B cell (primary cell): Measurements from ENCODE around the gene WFDC5. TPM values are rescaled to one million over a fixed set of nuclear protein-coding genes. Genes with fewer than 3 reads are reported as not detected.
A peak's percentile ranks its signal among the peaks of the same experiment; 100 is the strongest.

ENCODE experiments used
- ATAC-seq: fragments of 200-7000 bp; cut with Tn5 transposase; one replicate; pipeline ENCODE4 v1.10.0; 2021; ENCODE audit warnings: low read depth, mild to moderate bottlenecking, moderate number of reproducible peaks, moderate library complexity
- CTCF ChIA-PET: fragments of 350-600 bp; sonication (Branson Sonifier 250); formaldehyde crosslinking; loops from one replicate; lab custom pipeline; 2021; ENCODE audit warnings: antibody characterized with exemption, inconsistent platforms; lab: Charles Lee
- POLR2A ChIA-PET: fragments of 350-600 bp; sonication (Branson Sonifier 250); formaldehyde crosslinking; loops from one replicate; lab custom pipeline; 2021; ENCODE audit warnings: antibody characterized with exemption; lab: Charles Lee
- DNase-seq: peaks from one replicate; pipeline ENCODE4 v3.0.0; 2013
- H2AFZ ChIP-seq: 2 replicates; pipeline ENCODE4 v1.6.1; 2012; ENCODE audit warnings: mild to moderate bottlenecking, low read depth, low read length; ENCODE audit not compliant: insufficient read depth, poor library complexity, severe bottlenecking
- H3K27ac ChIP-seq, 2 donors: 1 replicate in 1 of 2; 2 replicates in 1 of 2; pipeline ENCODE4 v1.5.1; 2012 to 2013; ENCODE audit warnings: low read length in 2 of 2, mild to moderate bottlenecking in 2 of 2, moderate library complexity in 1 of 2
- H3K27me3 ChIP-seq, 4 experiments: fragments of 200-600 bp in 1 of 4; sonication (generic) in 1 of 4; replicated peaks in 1 of 4; 1 replicate in 2 of 4; 2 replicates in 2 of 4; pipeline versions ENCODE4 v1.6.1 to v1.7.0; 2013 to 2016; ENCODE audit warnings: low read length in 3 of 4, mild to moderate bottlenecking in 2 of 4, mixed read lengths in 1 of 4, moderate library complexity in 1 of 4; ENCODE audit not compliant: insufficient read depth in 4 of 4, control insufficient read depth in 3 of 4; ENCODE audit errors: control extremely low read depth in 1 of 4
- H3K36me3 ChIP-seq, 2 experiments: replicated peaks in 1 of 2; 1 replicate in 1 of 2; 2 replicates in 1 of 2; pipeline versions ENCODE4 v1.6.1 to v1.7.1; 2013; ENCODE audit warnings: low read length in 1 of 2; ENCODE audit not compliant: insufficient read depth in 2 of 2, control insufficient read depth in 1 of 2; ENCODE audit errors: control extremely low read depth in 1 of 2, extremely low read depth in 1 of 2
- H3K4me1 ChIP-seq, 2 donors: fragments of 200-600 bp in 1 of 2; sonication (generic) in 1 of 2; 1 replicate in 1 of 2; 2 replicates in 1 of 2; pipeline versions ENCODE4 v1.5.1 to v1.6.1; 2013 to 2017; ENCODE audit warnings: low read length in 2 of 2; ENCODE audit not compliant: control insufficient read depth in 2 of 2, insufficient read depth in 2 of 2
- H3K4me2 ChIP-seq: replicated peaks from 2 replicates; pipeline ENCODE3; 2012; ENCODE audit warnings: mild to moderate bottlenecking, low read depth, low read length; ENCODE audit not compliant: poor library complexity, severe bottlenecking
- H3K4me3 ChIP-seq, 5 experiments: fragments of 200-600 bp in 1 of 5; sonication (generic) in 1 of 5; 1 replicate in 3 of 5; 2 replicates in 2 of 5; pipeline versions ENCODE4 v1.5.1 to v1.7.0; 2011 to 2016; ENCODE audit warnings: low read length in 4 of 5, mild to moderate bottlenecking in 4 of 5, low read depth in 2 of 5, control low read depth in 1 of 5, moderate library complexity in 1 of 5; ENCODE audit not compliant: insufficient read depth in 1 of 5; ENCODE audit errors: control extremely low read depth in 1 of 5, extremely low read depth in 1 of 5
- H3K79me2 ChIP-seq: fragments of 200-600 bp; sonication (generic); one replicate; pipeline ENCODE4 v1.6.0; 2016; ENCODE audit warnings: low read length; ENCODE audit not compliant: control insufficient read depth, insufficient read depth
- H3K9ac ChIP-seq: fragments of 200-600 bp; sonication (generic); 2 replicates; pipeline ENCODE4 v1.6.1; 2017; ENCODE audit warnings: mild to moderate bottlenecking, low read length, moderate library complexity
- H3K9me3 ChIP-seq, 3 donors: one replicate each; pipeline versions ENCODE4 v1.6.1 to v1.7.1; 2013; ENCODE audit warnings: low read length in 2 of 3; ENCODE audit not compliant: control insufficient read depth in 2 of 3, insufficient read depth in 1 of 3; ENCODE audit errors: control extremely low read depth in 1 of 3
- H4K20me1 ChIP-seq: 2 replicates; pipeline ENCODE4 v1.6.0; 2012; ENCODE audit warnings: mild to moderate bottlenecking, low read length; ENCODE audit not compliant: insufficient read depth, control insufficient read depth, poor library complexity, severe bottlenecking
- H3K27ac Mint-ChIP-seq: one replicate; pipeline ENCODE4 v1.8.0; 2021; ENCODE audit warnings: mixed read lengths
- H3K27me3 Mint-ChIP-seq: one replicate; pipeline ENCODE4 v1.8.0; 2021; ENCODE audit warnings: mixed read lengths
- H3K4me1 Mint-ChIP-seq: one replicate; pipeline ENCODE4 v1.8.0; 2021; ENCODE audit warnings: mixed read lengths
- H3K4me3 Mint-ChIP-seq: one replicate; pipeline ENCODE4 v1.8.0; 2021; ENCODE audit warnings: mixed read lengths
- H3K9me3 Mint-ChIP-seq: one replicate; pipeline ENCODE4 v1.8.0; 2022; ENCODE audit warnings: mixed read lengths; ENCODE audit not compliant: insufficient read depth
- CTCF ChIP-seq: fragments of 200-600 bp; IDR thresholded peaks from one replicate; pipeline ENCODE4 v1.8.0; 2022; ENCODE audit warnings: antibody characterized with exemption, mild to moderate bottlenecking
- EZH2 ChIP-seq: IDR thresholded peaks from 2 replicates; pipeline ENCODE4 v1.6.1; 2012; ENCODE audit warnings: borderline replicate concordance, low read depth, mild to moderate bottlenecking, moderate library complexity, low read length; ENCODE audit not compliant: insufficient read depth, poor library complexity, severe bottlenecking
- WGBS: methylation state at CpG from one replicate; pipeline ENCODE4 v1.1.5; 2013; ENCODE audit warnings: missing lambda C conversion rate; ENCODE audit not compliant: insufficient coverage; 5-methylcytosine and 5-hydroxymethylcytosine counted together
- intact Hi-C: fragments of 100-400 bp; cut with micrococcal nuclease; formaldehyde crosslinking; loops from one replicate; pipeline ENCODE4 v1.10.0; 2022
- polyA plus RNA-seq: library from polyadenylated mRNA; depleted of rRNA; stranded (reverse); fragments of >200 nt; gene quantifications from 2 replicates; pipeline ENCODE4 v1.2.3, GENCODE V29; 2012
- total RNA-seq, 2 donors: library from RNA; stranded (reverse); fragments of 120-200 nt in 1 of 2; gene quantifications; 1 replicate in 1 of 2; 2 replicates in 1 of 2; pipeline versions ENCODE4 v1.2.3 to v1.2.4, GENCODE V29; 2013 to 2022

WFDC5 gene
- total and polyA plus RNA-seq, 2 donors (not counting 1 experiment from before 2014, with no cell fraction given) = not detected

- Mint-ChIP-seq H3K4me3 (no peak overlapping the region), H3K9me3 (no peaks in the 10 kb centered on the region), H3K27me3 (peaks cover 56% of the 10 kb centered on the region), H3K27ac (no peak overlapping the region), H3K4me1 (peaks cover 11% of the 10 kb centered on the region)
- Histone ChIP-seq H3K9ac (no peak overlapping the region), H2AFZ (no peak overlapping the region), H3K27me3 (peaks cover 0 to 47% (median 25%) of the 10 kb centered on the region in 4 experiments), H3K4me3 (no peak overlapping the region), H3K4me1 (peaks cover 9 to 13% of the 10 kb centered on the region in 2 donors), H3K9me3 (peaks cover 0 to 5% (median 0%) of the 10 kb centered on the region in 3 donors), H4K20me1 (no peaks in the 10 kb centered on the region), H3K4me2 (no peak overlapping the region), H3K36me3 (no peaks in the 10 kb centered on the region), H3K79me2 (no peaks in the 10 kb centered on the region), H3K27ac (no peak overlapping the region)
- CTCF ChIA-PET = interaction anchor here (2.4 kb wide), 1 partner anchor 59 kb away, joined by 8 read pairs; no protein-coding TSS in a partner anchor
- TF ChIP-seq EZH2 (no peak), CTCF (no peak)
- intact Hi-C loops = no loop called here
- WGBS = 29% methylated on average over 1 of the region's 2 CpGs
- POLR2A ChIA-PET = no interaction called here
- DNase-seq = no peak
- no peak for ATAC-seq
Observed at GRCh38 chr20:45103072-45103471, 11.9 kb downstream of the WFDC5 start.

- Mint-ChIP-seq H3K4me3 (peak overlapping the region; percentile 35), H3K27me3 (peaks cover 57% of the 10 kb centered on the region), H3K27ac (no peak overlapping the region), H3K9me3 (no peaks in the 10 kb centered on the region), H3K4me1 (peaks cover 15% of the 10 kb centered on the region)
- H4K20me1 ChIP-seq = no peaks in the 10 kb centered on the region
- H3K79me2 ChIP-seq = no peaks in the 10 kb centered on the region
- H2AFZ ChIP-seq = peak overlapping the region; percentile 26
- ChIA-PET CTCF (interaction anchor here (2.4 kb wide), 1 partner anchor 57 kb away, joined by 8 read pairs; no protein-coding TSS in a partner anchor), POLR2A (no interaction called here)
- H3K27ac ChIP-seq = no peak overlapping the region
- no peaks in the 10 kb centered on the region for H3K36me3 ChIP-seq
- intact Hi-C loops = no loop called here
- DNase-seq = no peak
- peaks cover 15 to 22% of the 10 kb centered on the region in 2 donors for H3K4me1 ChIP-seq
- H3K9me3 ChIP-seq = peaks cover 0 to 8% (median 0%) of the 10 kb centered on the region in 3 donors
- no peak for ATAC-seq
- TF ChIP-seq EZH2 (no peak), CTCF (no peak)
- H3K27me3 ChIP-seq = peaks cover 0 to 57% (median 31%) of the 10 kb centered on the region in 4 experiments
- WGBS = 92% methylated on average over 5 of the region's 6 CpGs
- H3K4me3 ChIP-seq = no peak overlapping the region
- H3K9ac ChIP-seq = no peak overlapping the region
- peak overlapping the region; percentile 59 for H3K4me2 ChIP-seq
Observed at GRCh38 chr20:45101333-45101850, 13.6 kb downstream of the WFDC5 start.
